NCI-H2171 (cell line): ENCODE results near the gene SNX17.
"Not testable (repeated sequence)": the region's sequence is repeated elsewhere in the genome, so short reads cannot be mapped to it uniquely, and the experiment has no call there.

Experiments used
- DNase-seq: peaks from one replicate; lab custom pipeline; 2025; lab: John Stamatoyannopoulos, UW

Gene SNX17

GRCh38 chr2:27400348-27401135, 30.1 kb downstream of the SNX17 start:
- no peak for DNase-seq

- peak; percentile 93 for DNase-seq
These were observed 37.5 kb downstream of the SNX17 start for GRCh38 chr2:27407798-27408491.

- DNase-seq = peak; percentile 44
These were observed 38.3 kb downstream of the SNX17 start for GRCh38 chr2:27408601-27409320.

- DNase-seq = peak; percentile 98
These were observed 39.1 kb downstream of the SNX17 start, which contains the start of gene PPM1G for GRCh38 chr2:27409321-27410073. TSS of gene PPM1G (minus strand) at chr2:27409591. CDS start at chr2:27409422, 169 bp downstream.

GRCh38 chr2:27412419-27413152, 42.2 kb downstream of the SNX17 start:
- DNase-seq = no peak

- no peak for DNase-seq
These were observed 45.7 kb downstream of the SNX17 start for GRCh38 chr2:27416151-27416550.

GRCh38 chr2:27420996-27421395, 50.6 kb downstream of the SNX17 start:
- no peak for DNase-seq

- DNase-seq = no peak
These were observed 51.3 kb downstream of the SNX17 start for GRCh38 chr2:27421660-27422250.

GRCh38 chr2:27422958-27423357, 52.5 kb downstream of the SNX17 start:
- DNase-seq = no peak

GRCh38 chr2:27425039-27425438, 54.6 kb downstream of the SNX17 start:
- DNase-seq = not testable (repeated sequence)
